Hindlimb muscle (tissue), 1 donor: Measurements from ENCODE around the gene ZC3H7A. TPM values are rescaled to one million over a fixed set of nuclear protein-coding genes. Genes with fewer than 3 reads are reported as not detected.

Experiments used
- DNase-seq: peaks from one replicate; pipeline ENCODE4 v3.0.0-alpha.2; 2013
- polyA plus RNA-seq: library from polyadenylated mRNA; unstranded; fragments of 120-200 nt; gene quantifications from one replicate; pipeline ENCODE4 v1.2.1, GENCODE V29; 2013; ENCODE audit not compliant: insufficient read length

ZC3H7A gene
- polyA plus RNA-seq, 1 donor, result 43.0 TPM

- no peak for DNase-seq
Observed at GRCh38 chr16:11734653-11735043, 62.4 kb downstream of the ZC3H7A start.

- no peak for DNase-seq
Observed at GRCh38 chr16:11734025-11734652, 62.9 kb downstream of the ZC3H7A start.

- DNase-seq, result no peak
Observed at GRCh38 chr16:11731222-11731621, 65.8 kb downstream of the ZC3H7A start.

- DNase-seq, result no peak
Observed at GRCh38 chr16:11729787-11730186, 67.3 kb downstream of the ZC3H7A start.

- DNase-seq, result no peak
Observed at GRCh38 chr16:11727796-11728543, 69.1 kb downstream of the ZC3H7A start.

GRCh38 chr16:11726008-11726407 is 71.0 kb downstream of the ZC3H7A start:
- DNase-seq, result no peak

GRCh38 chr16:11725457-11725856 is 71.6 kb downstream of the ZC3H7A start:
- no peak for DNase-seq

- DNase-seq, result no peak
Observed at GRCh38 chr16:11722468-11722808, 74.6 kb downstream of the ZC3H7A start.

GRCh38 chr16:11721781-11722467 is 75.1 kb downstream of the ZC3H7A start:
- DNase-seq, result no peak

- no peak for DNase-seq
Observed at GRCh38 chr16:11719762-11720161, 77.3 kb downstream of the ZC3H7A start.

- DNase-seq, result no peak
Observed at GRCh38 chr16:11719171-11719570, 77.9 kb downstream of the ZC3H7A start.

GRCh38 chr16:11717811-11718210 is 79.2 kb downstream of the ZC3H7A start:
- DNase-seq, result no peak

GRCh38 chr16:11716336-11716735 is 80.7 kb downstream of the ZC3H7A start:
- DNase-seq, result no peak

GRCh38 chr16:11715246-11715947 is 81.7 kb downstream of the ZC3H7A start:
- no peak for DNase-seq

- no peak for DNase-seq
Observed at GRCh38 chr16:11712122-11712521, 84.9 kb downstream of the ZC3H7A start.

- no peak for DNase-seq
Observed at GRCh38 chr16:11711662-11712061, 85.4 kb downstream of the ZC3H7A start.

- no peak for DNase-seq
Observed at GRCh38 chr16:11708421-11708820, 88.6 kb downstream of the ZC3H7A start.

GRCh38 chr16:11707679-11708197 is 89.3 kb downstream of the ZC3H7A start:
- DNase-seq, result no peak

GRCh38 chr16:11706180-11706742 is 90.8 kb downstream of the ZC3H7A start:
- DNase-seq, result no peak

GRCh38 chr16:11705311-11706025 is 91.6 kb downstream of the ZC3H7A start:
- DNase-seq, result no peak
